Breast epithelium (tissue), 4 donors: ENCODE data around the gene RHEX. TPM values are rescaled to one million over a fixed set of nuclear protein-coding genes. Genes with fewer than 3 reads are reported as not detected.

Source experiments
- DNase-seq, 2 donors: peaks; one replicate each; pipeline ENCODE4 v3.0.0-alpha.2; 2019; ENCODE audit warnings: low spot score in 2 of 2
- H3K27ac ChIP-seq, 2 donors: fragments of 200-600 bp; sonication (generic) in 1 of 2; one replicate each; pipeline ENCODE4 v1.5.1; 2016 to 2019; ENCODE audit warnings: mild to moderate bottlenecking in 1 of 2
- H3K27me3 ChIP-seq, 2 donors: fragments of 200-600 bp; sonication (generic) in 1 of 2; one replicate each; pipeline versions ENCODE4 v1.5.1 to v1.6.0; 2017 to 2019; ENCODE audit warnings: control low read depth in 1 of 2, mild to moderate bottlenecking in 1 of 2
- H3K36me3 ChIP-seq: fragments of 200-600 bp; one replicate; pipeline ENCODE4 v1.5.1; 2019
- H3K4me1 ChIP-seq, 2 donors: fragments of 200-600 bp; sonication (generic); one replicate each; pipeline ENCODE4 v1.5.1; 2016 to 2019; ENCODE audit warnings: control low read depth in 1 of 2
- H3K4me3 ChIP-seq, 3 donors: fragments of 200-600 bp; sonication (generic); 1 replicate in 2 of 3; 2 replicates in 1 of 3; pipeline ENCODE4 v1.5.1; 2016 to 2019; ENCODE audit warnings: mild to moderate bottlenecking in 3 of 3, moderate library complexity in 2 of 3
- H3K9me3 ChIP-seq, 2 donors: fragments of 200-600 bp; sonication (generic) in 1 of 2; one replicate each; pipeline ENCODE4 v1.5.1; 2016 to 2019; ENCODE audit warnings: control low read depth in 1 of 2
- POLR2A ChIP-seq: fragments of 450-650 bp; IDR thresholded peaks from one replicate; pipeline ENCODE4 v1.6.1; 2016; ENCODE audit warnings: antibody characterized with exemption, mild to moderate bottlenecking, moderate library complexity
- POLR2AphosphoS5 ChIP-seq, 3 donors: sonication (generic); formaldehyde crosslinking; IDR thresholded peaks; one replicate each; pipeline ENCODE4 v1.6.1; 2017; ENCODE audit warnings: antibody characterized with exemption in 3 of 3
- intact Hi-C: fragments of 100-400 bp; cut with DNase I; formaldehyde crosslinking; loops from one replicate; pipeline ENCODE4 v1.15.1; 2023; ENCODE audit warnings: low total_unique reads
- total RNA-seq, 3 donors: library from RNA; depleted of rRNA; stranded (reverse); fragments of >200 nt; gene quantifications; one replicate each; pipeline ENCODE4 v1.1.0, GENCODE V29; 2016
- TF ChIP-seq, protein P1 (sequence below), 3 donors: fragments of 450-650 bp; IDR thresholded peaks; one replicate each; pipeline ENCODE4 v1.5.1; 2016 to 2017; ENCODE audit warnings: antibody characterized with exemption in 3 of 3, mild to moderate bottlenecking in 3 of 3, moderate library complexity in 3 of 3

The RHEX gene
- total RNA-seq, 3 donors from 2014 or later: 0.98 to 20.6 (median 4.4) TPM

DNA sequence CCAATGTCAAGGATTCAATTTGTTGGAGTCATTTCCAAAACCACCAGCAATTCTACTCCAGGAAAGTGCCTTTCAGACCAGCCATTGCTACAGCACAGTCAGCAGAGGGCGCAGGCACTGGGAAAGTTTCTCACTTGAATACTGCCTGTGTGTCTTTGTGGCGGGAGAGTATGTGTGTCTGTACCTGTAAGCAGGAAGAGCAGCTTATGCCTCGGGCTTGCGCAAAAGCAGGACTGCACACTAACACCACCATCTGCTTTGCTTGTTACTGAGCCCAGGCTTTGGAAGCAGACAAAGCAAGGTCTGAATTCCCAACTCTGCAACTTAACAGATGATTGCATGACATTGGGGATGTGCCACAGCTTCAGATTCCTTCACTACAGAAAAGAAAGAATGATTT is 22.3 kb upstream of the RHEX start:
- no peaks in the 10 kb centered on the region for H3K9me3 ChIP-seq
- TF ChIP-seq, protein P1, sequence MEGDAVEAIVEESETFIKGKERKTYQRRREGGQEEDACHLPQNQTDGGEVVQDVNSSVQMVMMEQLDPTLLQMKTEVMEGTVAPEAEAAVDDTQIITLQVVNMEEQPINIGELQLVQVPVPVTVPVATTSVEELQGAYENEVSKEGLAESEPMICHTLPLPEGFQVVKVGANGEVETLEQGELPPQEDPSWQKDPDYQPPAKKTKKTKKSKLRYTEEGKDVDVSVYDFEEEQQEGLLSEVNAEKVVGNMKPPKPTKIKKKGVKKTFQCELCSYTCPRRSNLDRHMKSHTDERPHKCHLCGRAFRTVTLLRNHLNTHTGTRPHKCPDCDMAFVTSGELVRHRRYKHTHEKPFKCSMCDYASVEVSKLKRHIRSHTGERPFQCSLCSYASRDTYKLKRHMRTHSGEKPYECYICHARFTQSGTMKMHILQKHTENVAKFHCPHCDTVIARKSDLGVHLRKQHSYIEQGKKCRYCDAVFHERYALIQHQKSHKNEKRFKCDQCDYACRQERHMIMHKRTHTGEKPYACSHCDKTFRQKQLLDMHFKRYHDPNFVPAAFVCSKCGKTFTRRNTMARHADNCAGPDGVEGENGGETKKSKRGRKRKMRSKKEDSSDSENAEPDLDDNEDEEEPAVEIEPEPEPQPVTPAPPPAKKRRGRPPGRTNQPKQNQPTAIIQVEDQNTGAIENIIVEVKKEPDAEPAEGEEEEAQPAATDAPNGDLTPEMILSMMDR (IDR thresholded peaks at IDR 0.05): peak; percentile 25 to 76 (median 53)
- TF ChIP-seq POLR2A: no peak
- TF ChIP-seq POLR2AphosphoS5 (IDR thresholded peaks at IDR 0.05): peak in 1 of 3 donors; percentile 42
- H3K27ac ChIP-seq: no peak overlapping the region
- H3K4me1 ChIP-seq: no peaks in the 10 kb centered on the region
- H3K36me3 ChIP-seq: no peaks in the 10 kb centered on the region
- H3K27me3 ChIP-seq: no peaks in the 10 kb centered on the region
- no peak overlapping the region for H3K4me3 ChIP-seq
- peak in 1 of 2 donors; percentile 68 for DNase-seq
- intact Hi-C loops: no loop called here

DNA sequence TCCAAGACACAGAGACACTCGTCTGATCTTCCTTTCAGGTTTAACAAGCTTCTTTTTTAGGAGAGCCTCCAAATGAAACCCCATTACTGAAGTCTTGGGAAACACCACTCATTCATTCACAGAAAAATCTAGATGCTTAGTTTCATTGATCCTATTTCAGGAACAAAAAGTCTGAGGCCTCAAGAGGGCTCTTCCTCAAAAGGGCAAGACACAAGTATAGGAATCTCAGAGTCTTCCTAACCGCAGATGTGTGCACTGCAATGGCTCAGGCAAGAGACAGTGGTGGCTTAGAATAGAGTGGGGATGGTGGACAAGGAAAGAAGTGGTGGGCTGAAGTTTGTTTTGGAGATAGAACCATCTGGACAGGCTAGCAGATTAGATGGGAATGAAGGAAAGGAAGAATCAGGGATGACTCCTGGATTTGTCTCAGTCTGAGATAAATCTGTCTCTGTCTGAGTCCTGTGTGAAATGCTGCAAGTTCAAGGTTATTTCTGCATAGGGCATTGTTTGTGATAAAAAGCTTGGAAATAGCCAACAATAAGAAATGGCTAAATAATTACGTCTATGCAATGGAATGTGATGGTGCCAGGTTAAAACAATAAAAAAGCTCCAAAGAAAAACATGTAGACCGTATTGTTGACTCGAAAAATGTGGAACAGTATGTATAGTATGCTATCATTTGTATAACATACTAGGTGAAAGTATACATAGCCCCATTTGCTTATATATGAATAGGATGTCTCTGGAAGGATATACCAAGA is 20.4 kb upstream of the RHEX start:
- no peaks in the 10 kb centered on the region for H3K4me1 ChIP-seq
- H3K36me3 ChIP-seq: no peaks in the 10 kb centered on the region
- no peak overlapping the region for H3K4me3 ChIP-seq
- intact Hi-C loops: no loop called here
- DNase-seq: no peak
- TF ChIP-seq POLR2A (no peak), POLR2AphosphoS5 (IDR thresholded peaks at IDR 0.05) (no peak)
- TF ChIP-seq, protein P1 (IDR thresholded peaks at IDR 0.05): no peak
- no peak overlapping the region for H3K27ac ChIP-seq
- H3K27me3 ChIP-seq: no peaks in the 10 kb centered on the region
- H3K9me3 ChIP-seq: no peaks in the 10 kb centered on the region

DNA sequence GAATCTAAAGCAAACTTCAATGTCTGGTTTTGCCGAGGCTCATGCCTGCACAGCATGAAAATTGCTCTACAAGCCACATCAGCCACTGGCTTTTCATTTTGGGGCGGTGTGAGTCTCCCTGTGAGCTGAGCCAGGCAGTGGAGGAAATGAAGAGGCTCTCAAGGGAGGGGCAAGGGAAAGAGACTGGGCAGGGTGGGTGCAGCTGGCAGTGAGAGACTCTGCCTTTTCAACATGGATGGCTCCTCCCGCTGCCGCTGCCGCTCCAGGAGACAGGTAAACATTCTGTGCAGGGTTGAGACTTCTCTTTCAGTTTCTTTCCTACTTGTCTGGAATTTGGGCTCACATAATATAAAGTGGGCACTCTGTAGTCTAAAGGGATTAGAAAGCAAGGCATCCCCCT is 17.9 kb upstream of the RHEX start:
- H3K9me3 ChIP-seq: no peaks in the 10 kb centered on the region
- no peak for DNase-seq
- intact Hi-C loops: no loop called here

DNA sequence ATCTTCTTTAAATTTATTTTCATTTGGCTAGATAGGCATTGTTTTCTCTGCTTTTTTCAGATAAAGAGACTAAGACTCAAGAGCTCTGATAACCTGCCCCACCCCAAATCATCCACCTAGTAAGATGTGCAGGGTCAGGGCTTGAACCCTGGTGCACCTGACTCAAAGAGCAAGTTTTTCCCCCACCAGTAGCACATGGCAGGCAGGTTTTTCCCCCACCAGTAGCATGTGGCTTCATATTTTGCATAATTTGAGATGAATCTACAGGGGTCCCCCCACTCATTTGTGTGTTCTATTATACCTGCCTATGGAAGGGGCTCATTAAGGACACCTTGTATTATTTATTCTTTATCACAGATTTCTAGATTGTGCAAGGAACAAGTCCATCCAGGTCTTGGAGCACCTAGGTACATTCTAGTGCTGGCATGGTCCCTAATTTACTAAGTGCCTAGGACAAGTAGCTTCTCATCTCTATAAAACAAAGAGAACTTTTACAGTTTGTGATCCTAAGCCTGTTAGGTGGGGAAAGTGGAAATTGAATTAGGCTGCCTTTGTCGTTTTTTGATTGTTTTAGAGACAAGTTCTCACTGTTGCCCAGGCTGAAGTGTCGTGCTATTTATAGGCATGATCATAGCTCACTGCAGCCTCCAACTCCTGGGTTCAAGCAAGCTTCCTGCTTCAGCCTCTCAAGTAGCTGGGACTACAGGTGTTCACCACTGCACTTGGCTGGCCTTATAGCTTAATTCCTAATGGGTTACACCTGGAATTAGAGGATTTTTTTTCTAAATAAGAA is 16.1 kb upstream of the RHEX start:
- intact Hi-C loops: no loop called here
- no peaks in the 10 kb centered on the region for H3K27me3 ChIP-seq
- no peaks in the 10 kb centered on the region for H3K4me1 ChIP-seq
- DNase-seq: no peak
- H3K27ac ChIP-seq: no peak overlapping the region
- TF ChIP-seq, protein P1 (IDR thresholded peaks at IDR 0.05): no peak
- TF ChIP-seq POLR2AphosphoS5 (IDR thresholded peaks at IDR 0.05) (no peak), POLR2A (no peak)
- no peak overlapping the region for H3K4me3 ChIP-seq
- H3K9me3 ChIP-seq: no peaks in the 10 kb centered on the region
- no peaks in the 10 kb centered on the region for H3K36me3 ChIP-seq

More for the DNA sequence above, 17.9 kb upstream of the RHEX start:
- TF ChIP-seq POLR2A (no peak), POLR2AphosphoS5 (IDR thresholded peaks at IDR 0.05) (no peak)
- TF ChIP-seq, protein P1 (IDR thresholded peaks at IDR 0.05): no peak
- Histone ChIP-seq H3K4me3 (peak overlapping the region in 1 of 3 donors; percentile 3), H3K36me3 (no peaks in the 10 kb centered on the region), H3K4me1 (no peaks in the 10 kb centered on the region), H3K27me3 (no peaks in the 10 kb centered on the region), H3K27ac (no peak overlapping the region)

DNA sequence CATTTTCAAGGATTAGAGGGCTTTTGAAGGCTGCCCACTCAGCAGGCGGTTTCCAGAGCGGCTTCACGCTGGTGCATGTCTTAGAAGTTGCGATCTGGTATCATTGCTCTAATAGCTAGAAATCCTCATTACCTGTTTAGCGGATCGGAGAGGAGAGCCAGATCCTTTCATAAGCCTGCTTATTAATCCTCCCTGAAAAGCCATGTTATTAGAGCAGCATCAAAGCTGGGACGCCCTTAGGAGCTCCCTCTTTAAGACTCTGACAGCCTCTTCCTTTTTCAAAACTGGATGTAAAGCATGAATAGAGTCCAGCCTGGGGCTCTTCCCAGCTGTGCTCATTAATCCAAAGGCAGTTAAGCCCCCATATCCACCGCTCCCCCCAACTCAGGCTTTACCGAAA is 15.4 kb upstream of the RHEX start:
- TF ChIP-seq, protein P1 (IDR thresholded peaks at IDR 0.05): no peak
- TF ChIP-seq POLR2A (no peak), POLR2AphosphoS5 (IDR thresholded peaks at IDR 0.05) (no peak)
- intact Hi-C loops: no loop called here
- Histone ChIP-seq H3K27ac (no peak overlapping the region), H3K36me3 (no peaks in the 10 kb centered on the region), H3K4me1 (no peaks in the 10 kb centered on the region), H3K27me3 (no peaks in the 10 kb centered on the region), H3K9me3 (no peaks in the 10 kb centered on the region), H3K4me3 (no peak overlapping the region)
- no peak for DNase-seq
